CD4-positive, alpha-beta T cell treated with Interferon gamma for 1 hour (primary cell): ENCODE measurements around the gene MPIG6B.
A peak's percentile ranks its signal among the peaks of the same experiment; 100 is the strongest.
"Not testable (repeated sequence)": the region's sequence is repeated elsewhere in the genome, so short reads cannot be mapped to it uniquely, and the experiment has no call there.

ENCODE experiments used
- DNase-seq: peaks from one replicate; pipeline ENCODE4 v3.0.0-alpha.2; 2020

MPIG6B gene

DNA sequence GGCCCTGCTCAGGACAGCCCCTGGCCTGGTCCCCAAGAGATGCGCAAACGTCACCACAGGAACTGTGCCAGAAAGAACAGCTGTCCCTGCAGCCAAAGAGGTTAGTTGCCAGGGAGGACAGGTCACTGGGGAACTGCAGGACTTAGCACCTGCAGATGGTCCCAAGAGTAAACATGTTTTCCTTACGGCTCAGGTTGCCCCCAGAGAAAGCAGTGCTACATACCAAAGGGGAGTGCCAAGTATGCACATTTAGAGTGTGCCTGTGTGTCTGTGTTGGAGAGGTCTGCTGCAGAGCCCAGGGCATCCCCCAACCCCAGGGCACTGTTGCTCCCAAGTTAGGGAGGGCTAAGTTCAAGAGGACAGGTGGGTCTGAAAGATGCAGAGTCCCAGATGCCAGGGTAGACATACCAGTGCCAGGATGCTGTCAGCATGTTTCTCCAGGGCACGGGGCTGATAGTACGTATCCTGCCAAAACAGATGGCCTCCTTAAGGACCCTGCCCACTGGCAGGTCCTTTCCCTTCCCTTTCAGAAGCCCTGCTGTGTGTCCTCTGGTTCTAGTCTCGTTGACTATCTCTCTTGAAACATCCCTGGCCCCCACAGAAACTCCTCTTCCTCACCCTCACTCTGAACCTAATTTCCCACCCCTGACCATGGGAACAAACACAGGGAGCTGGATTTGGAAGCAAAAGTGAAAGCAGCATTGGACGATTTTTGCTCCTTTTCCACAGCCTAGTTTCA lies 21.3 kb upstream of the MPIG6B start:
- DNase-seq: no peak

DNA sequence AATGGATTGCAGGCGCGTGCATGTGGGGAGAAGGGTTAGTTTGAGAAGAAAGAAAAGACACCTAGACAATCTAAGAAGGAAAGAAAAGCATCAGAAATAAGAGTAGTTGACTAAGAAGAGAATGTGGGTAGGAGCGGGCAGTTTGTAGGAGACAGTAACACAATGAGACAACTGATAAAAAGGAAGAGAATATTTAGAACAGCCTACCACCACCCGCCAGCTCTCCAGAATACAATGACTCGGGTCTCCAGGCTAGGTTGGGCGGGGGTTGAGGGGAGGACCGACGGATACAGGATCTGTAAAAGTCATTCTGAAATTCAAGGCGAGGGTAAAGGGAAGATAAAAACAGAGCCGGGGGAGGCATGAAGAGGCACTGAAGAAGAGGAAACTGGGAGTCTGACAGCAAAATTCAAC lies 20.8 kb upstream of the MPIG6B start:
- no peak for DNase-seq

DNA sequence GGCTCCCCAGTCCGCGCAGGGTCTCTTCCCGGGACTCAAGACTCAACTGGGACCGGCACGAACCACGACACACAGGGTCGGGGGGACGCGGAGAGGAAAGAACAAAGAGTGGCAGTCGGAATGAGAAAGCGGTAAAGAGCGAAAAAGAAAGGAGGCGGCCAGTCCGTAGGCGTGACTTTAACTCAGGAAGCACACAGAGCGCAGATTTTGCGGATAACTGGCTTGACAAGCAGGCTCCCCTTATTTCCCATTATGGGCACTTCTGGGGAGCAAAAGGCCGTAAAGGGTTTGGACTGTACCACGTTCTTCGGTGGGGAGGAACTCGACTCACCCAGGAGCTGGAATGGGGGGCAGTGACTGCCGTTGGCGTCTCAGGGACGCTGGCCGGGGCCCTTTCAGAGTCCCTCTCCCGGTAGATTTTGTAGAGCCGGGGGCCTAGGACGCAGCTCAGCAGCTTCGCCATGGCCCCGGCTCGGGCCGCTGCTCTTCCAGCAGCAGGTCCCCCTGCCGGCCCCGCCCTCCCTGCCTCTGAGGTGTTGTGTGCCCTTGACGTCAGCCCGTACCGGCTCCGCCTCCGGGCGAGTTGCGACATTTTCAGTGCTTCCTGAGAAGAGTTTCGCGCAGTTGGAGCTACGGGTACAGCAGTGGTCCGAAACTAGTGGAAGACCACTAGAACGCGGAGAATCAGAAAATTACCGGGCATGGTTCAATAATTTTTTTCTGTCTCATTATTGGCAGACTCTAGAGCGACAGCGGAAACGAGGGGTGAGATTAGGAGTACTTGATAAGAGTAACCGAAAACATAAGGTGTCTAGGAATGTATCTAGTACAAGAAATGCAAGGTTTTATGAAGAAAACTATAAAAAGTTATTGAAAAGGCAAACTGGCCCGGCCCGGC lies 20.1 kb upstream of the MPIG6B start, which contains the start of gene ABHD16A:
Gene ABHD16A (minus strand): TSS at position 506 of the 898 bp plus-strand sequence. CDS start 43 bp downstream, at position 463.
- DNase-seq: peak; percentile 98

DNA sequence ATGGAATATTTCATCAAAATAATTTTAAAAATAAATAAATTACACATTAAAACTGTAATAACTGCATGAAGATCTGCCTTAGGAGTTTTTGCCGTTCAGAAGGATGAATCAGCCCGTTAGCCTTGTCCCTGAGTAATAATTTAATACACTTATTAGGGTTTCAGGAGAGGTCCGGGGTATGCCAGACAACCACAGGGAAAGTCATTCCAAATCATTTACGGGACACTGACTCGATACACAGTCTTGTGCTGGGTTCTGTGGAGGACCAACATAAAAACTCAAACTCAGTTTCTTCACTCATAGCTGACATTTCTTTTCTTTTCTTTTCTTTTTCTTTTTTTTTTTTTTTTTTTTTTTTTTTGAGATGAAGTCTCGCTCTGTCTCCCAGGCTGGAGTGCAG lies 17.2 kb upstream of the MPIG6B start:
- no peak for DNase-seq

DNA sequence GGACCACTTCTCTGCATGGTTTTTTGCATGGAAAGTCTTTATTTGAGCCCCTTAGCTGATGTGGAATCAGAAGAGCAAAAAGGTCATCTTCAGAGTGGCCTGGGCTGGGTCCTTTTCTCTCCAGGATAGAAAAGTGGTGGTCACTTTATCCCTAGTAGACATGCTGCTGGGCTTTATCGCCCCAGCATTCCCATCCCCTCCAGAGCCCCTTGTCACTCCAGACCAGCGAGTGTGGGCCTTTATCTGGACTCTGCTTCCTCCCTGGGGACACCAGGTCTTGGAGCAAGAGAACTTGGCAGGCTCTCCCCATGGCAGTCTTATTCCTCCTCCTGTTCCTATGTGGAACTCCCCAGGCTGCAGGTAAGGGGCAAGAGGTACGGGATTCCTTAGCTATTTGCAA lies 16.6 kb upstream of the MPIG6B start, which contains the start of gene LY6G6F:
Gene LY6G6F (plus strand): TSS at position 268 of the 400 bp plus-strand sequence. CDS start 41 bp downstream, at position 309.
- no peak for DNase-seq

DNA sequence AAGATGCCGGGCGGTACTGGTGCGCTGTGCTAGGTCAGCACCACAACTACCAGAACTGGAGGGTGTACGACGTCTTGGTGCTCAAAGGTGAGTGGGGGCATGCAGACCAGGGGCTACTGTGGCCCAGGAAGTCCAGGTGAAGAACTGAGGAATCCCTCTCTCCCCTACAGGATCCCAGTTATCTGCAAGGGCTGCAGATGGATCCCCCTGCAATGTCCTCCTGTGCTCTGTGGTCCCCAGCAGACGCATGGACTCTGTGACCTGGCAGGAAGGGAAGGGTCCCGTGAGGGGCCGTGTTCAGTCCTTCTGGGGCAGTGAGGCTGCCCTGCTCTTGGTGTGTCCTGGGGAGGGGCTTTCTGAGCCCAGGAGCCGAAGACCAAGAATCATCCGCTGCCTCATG lies 15.5 kb upstream of the MPIG6B start:
- no peak for DNase-seq

DNA sequence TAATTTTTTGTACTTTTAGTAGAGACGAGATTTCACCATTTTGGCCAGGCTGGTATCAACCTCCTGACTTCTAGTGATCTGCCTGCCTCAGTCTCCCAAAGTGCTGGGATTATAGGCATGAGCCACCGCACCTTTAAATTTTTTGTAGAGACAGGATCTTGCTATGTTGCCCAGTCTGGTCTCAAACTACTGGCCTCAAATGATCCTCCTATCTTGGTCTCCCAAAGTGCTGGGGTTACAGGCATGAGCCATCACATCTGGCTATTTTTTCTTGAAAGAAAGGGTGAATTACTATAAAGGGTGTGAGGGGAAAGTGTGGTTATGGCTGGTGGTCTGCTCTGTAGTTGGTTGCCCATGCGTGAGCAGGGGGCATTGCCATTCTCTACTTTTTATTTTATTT lies 14.9 kb upstream of the MPIG6B start:
- DNase-seq: no peak

DNA sequence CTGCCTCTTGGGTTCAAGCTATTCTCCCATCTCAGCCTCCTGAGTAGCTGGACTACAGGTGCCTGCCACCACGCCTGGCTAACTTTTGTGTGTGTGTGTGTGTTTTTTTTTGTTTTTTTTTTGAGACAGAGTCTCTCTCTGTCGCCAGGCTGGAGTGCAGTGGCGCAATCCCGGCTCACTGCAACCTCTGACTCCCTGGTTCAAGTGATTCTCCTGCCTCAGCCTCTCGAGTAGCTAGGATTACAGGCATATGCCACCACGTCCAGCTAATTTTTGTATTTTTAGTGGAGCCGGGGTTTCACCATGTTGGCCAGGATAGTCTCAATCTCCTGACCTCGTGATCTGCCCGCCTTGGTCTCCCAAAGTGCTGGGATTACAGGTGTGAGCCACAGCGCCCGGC lies 14.0 kb upstream of the MPIG6B start:
- not testable (repeated sequence) for DNase-seq

DNA sequence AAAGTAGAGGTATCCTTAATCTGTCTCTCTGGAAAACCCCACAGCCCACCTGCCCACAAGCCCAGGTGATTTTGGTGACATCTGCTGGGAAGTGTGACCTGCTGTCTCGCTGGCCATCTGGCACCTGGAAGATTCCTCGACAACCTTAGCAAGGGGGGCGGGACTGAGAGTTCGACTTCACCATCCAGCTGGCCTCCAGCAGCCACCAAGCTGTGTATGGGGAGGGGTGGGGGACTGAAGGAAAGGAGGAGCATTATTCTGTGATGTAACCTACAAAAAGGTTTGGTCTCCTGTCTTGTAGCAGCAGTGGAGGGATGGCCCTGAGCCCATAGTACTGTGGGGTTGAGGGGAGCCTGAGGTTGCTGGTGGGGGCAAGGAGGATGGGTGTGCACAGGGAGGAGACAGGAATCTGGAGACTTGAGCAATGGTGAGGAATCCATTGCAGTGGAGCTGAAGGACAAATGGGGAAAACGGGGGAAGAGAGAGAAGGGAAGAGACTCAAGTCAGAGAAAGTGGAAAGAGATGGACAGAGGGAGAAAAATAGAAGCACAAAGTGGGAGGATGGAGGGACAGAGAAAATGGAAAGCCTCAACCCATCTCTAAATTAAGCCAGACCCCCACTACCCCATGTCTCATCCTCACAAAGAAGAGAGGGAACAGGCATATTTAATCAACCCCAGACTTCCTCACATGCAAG lies 12.5 kb upstream of the MPIG6B start:
- DNase-seq: no peak

DNA sequence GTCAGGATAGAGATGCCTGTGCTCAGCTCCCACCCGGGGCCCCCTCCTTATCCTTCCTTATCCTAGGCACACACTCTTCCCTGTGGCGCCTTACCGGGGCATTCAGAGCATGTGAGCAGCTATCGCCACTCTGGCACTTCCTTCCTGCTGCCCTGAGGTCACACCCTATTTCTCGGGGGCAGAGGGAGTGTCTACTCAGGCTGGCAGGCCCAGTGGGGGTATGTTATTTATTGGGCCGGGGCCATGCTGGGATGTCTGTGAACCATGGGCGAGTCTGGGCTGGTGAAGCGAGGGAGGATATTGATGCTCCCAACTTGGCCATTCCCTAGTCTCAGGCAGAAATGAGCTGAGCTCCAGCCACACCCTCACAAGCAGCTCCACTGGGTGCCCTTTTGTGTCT lies 11.9 kb upstream of the MPIG6B start:
- no peak for DNase-seq

DNA sequence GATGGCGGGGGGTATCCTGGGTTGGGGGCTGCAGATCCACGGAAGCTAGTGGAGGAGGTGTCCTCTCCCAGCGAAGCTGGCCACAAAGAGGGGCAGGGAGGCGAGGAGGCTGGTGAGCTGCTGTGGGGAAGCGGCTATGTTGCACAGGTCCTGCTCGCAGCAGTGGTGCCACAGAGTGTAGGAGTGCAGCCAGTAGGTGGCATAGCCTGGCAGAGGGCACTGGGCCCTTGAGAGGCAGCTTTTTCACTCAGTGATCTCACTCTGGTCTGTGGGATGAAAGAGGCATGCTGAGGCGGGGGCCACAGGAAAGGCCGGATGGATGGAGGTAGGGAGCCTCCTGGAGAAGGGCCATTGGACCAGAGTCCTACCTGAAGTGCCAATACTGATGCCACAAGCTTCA lies 10.9 kb upstream of the MPIG6B start:
- peak; percentile 29 for DNase-seq

DNA sequence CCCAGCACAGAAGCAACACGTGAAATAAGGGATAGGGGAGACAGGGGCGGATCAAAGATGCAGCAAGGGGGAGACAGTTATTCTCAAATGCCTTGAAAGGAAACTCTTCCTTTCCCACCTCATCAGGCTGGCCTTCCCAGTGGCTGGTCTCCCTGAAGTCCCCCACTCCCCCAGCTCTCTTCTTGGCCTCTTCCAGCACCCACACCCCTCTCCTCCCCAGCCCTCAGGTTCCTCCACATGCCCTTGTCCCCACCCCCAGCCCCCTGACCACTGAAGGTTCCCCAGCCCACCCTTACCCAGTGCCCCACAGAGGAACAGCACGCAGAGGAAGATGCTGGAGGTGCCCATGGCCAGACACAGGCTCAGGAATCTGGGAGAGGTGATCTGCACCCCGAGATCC lies 9.7 kb upstream of the MPIG6B start:
- DNase-seq: no peak

DNA sequence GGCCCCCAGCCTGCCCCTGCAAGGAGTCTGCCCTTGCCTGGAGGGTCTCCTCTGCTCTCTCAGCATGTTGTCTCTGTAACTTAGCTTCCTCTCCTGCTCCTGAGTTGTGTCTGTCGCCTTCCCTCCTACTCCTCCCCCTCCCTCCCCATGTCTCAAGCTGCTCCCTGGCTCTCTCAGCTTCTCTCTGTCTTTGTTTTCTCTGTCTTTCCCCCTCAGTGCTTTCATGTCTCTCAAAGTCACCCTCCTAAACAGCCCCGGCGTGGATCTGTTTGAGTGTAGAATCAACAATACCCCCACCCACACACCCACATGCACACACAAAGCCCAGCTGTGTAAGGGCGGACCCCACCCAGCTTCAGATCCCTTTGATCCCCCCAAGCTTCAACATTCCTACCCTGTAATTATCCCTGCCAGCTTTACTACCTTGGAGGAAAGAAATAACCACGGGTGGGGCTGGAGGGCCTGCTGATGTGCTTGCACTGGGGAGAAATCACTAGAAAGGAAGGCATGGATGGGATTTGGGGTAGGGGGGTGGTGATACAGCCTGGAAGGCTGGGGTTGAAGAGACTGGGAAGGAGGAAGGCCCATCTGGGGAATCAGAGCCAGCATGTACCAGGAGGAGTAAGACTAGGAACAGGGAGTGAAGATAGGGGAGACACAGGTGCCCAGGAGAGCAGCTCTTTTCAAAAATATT lies 9.0 kb upstream of the MPIG6B start:
- no peak for DNase-seq

DNA sequence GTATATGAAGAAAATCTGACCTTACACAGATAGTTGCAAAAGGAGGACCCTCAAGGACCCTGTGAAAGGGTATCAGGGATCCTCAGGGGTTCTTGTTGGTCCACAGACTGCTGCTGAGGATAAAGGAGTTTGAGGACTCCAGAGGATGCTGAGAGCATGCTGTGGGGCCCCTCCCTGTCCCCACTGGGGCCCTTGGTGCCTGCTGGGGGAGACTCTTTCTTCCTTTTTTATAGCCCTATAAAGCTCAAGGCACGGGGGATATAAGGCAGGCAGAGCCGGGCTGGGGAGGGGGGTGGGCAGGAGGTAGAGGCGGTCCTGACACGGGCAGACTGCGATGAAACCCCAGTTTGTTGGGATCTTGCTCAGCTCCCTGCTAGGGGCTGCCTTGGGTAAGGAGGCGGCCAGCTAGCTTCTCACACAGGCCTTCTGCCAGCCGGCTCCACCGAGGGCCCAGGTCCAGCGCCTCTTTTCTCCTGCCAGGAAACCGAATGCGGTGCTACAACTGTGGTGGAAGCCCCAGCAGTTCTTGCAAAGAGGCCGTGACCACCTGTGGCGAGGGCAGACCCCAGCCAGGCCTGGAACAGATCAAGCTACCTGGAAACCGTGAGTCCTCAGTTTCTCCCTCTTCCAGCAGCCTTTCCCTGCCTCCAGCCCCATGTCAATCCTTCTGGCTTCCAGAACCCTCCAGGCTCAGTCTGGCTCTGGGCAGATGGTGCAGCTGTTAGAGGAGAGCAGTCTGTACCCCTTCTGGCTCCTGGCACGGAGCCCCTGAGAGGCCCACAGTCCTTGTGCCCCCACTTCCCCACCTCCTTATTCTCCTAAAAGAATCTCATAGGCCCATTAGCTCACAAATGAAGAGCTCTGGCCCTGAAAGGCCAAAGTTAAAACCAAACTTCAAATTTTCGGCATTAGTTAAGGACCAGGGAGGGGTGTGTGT lies 7.9 kb upstream of the MPIG6B start, which contains the start of gene LY6G6D:
Gene LY6G6D (plus strand): TSS at position 327 of the 937 bp plus-strand sequence. CDS start 8 bp downstream, at position 335.
- DNase-seq: no peak

DNA sequence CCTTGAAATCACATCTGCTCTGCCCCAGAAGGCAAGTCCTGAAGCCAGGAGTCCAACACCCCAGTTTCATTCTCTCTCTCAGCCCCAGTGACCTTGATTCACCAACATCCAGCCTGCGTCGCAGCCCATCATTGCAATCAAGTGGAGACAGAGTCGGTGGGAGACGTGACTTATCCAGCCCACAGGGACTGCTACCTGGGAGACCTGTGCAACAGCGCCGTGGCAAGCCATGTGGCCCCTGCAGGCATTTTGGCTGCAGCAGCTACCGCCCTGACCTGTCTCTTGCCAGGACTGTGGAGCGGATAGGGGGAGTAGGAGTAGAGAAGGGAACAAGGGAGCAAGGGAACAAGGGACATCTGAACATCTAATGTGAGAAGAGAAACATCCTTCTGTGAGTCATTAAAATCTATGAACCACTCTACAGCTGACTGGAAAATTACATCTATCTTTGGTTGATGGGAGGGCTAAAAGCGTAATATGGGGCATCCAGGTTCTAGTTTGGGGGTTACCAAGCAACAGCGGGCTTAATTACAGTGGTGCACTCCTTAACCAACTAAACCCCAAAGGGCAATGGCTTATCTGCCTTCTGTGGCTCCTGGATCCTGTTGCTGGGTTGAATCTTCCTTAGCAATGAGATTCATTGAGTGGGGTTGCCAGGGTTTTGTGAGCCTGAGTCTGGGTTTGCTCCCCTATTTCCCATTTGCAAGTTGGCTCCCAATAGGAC lies 5.5 kb upstream of the MPIG6B start:
- DNase-seq: no peak

DNA sequence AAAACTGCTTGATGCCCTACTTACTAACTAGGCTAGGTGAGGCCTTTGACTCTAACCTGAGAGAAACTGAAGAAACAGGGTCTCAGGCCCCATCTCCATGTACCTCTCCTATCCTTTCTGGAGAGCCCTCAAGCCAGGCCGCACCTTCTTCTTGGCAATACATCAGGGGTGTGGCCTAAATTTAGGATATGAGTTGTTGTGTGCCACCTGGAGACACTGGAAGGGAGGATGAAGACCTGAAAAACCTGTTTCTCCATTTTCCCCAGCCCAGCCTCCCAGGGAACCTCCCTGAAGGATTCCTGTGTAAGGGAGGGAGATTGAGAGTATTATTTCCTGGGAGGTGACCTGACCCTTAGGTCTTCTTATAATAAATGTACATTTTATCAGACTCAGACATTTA lies 4.9 kb upstream of the MPIG6B start:
- no peak for DNase-seq

DNA sequence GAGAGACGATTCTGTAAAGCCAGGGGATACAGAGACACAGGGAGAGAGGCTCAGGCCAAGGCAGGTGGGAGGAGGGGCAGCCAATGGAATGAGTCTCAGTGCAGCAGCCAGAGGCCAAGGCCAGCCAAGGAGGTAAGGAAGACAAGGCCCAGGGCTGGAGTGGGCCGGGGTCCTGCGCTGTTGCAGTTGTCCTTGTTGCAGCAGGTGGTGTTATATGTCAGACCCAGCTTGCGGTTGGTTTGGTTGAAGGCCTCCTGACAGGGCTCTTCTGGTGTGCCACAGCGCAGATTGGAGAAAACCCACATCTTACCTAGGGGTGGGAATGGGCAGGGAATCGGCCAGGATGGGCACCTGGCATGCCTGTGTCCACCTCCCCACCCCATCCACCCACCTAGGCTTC lies 4.2 kb upstream of the MPIG6B start:
- no peak for DNase-seq

DNA sequence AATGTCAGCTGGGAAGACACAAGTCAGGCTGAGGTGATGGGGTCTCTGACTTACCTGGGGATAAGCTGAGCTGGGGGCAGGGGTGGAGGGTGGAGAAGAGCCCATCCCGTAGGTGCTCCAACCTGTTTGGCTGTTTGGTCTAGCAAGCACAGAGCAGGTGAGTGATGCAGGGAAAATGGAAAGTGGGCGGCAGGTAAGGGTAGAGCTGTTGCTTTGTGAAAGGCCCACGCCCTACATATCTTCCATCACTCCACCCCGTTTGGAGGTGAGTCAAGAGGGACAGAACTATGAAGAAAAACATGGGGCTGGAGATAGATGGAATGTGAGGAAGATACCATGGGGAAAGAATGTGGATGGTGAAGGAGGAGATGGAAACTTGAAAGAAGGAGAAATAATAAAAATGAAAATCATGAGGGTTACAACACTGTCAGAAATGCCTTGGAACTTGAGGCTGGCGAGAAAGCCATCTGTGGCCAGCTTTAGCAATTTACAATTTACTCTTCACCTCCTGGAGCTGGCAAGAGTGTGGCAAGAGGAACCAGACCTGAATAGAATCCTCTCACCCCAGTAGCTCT lies 2.9 kb upstream of the MPIG6B start:
- DNase-seq: no peak

DNA sequence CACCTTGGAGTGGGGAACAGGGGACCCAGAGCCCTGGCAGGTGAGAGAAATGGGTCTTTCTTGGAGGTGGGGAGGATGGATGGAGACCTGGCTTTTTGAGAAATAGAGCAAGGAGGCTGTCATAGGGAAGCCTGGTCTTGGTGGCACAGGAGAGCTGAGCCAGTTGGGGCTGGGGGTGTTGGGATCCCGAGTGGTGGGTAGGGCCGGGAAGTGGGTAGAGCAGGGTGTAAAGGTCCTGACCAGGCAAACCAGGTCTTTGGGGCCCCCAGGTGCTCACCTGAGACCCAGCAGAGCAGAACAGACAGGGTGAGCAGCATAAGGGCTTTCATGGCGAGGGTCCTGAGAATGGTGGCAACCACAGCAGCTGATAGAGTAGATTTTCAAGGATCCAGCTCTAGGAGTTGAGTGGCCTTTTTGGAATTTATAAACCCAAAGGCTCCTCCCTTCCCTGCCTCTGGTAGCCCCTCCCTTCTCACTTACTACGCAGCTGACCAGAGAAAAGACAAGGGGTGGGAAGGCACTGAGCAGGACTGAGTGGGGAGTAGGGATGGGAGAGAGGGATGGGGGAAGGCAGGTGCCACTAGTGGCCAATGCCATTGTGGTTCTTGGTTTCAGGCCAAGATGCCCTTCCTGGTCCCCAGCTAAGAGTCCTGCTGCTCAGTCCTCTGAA lies 1.7 kb upstream of the MPIG6B start, which contains the start of gene LY6G6C:
Gene LY6G6C (minus strand): TSS at position 396 of the 670 bp plus-strand sequence. CDS start 67 bp downstream, at position 329.
- DNase-seq: no peak

DNA sequence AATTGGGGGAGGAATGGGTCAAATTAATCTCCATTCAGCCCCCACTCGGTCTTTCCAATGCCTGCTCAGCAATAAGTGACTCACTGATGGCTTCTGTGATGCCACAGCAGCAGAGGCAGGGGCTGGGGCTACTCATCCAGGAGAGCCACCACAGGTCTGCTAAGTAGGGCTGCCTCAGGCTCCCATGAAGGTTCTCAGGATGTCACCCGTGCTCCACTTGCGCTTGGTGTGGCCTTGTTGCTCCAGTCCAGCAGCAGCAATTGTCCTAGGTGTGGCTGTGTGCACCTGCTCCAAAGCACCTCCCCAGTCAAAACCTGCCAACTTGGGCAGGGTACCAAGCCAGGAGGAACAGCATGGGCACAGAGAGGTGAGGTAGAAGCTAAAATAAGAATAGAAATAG lies 1.0 kb upstream of the MPIG6B start:
- DNase-seq: no peak
